HG03460 (cell line): ENCODE results near the gene ISL1.

Experiments
- ATAC-seq: cut with Tn5 transposase; IDR thresholded peaks from one replicate; pipeline ENCODE4 v1.9.1; 2021; ENCODE audit not compliant: unreplicated experiment

The ISL1 gene

DNA sequence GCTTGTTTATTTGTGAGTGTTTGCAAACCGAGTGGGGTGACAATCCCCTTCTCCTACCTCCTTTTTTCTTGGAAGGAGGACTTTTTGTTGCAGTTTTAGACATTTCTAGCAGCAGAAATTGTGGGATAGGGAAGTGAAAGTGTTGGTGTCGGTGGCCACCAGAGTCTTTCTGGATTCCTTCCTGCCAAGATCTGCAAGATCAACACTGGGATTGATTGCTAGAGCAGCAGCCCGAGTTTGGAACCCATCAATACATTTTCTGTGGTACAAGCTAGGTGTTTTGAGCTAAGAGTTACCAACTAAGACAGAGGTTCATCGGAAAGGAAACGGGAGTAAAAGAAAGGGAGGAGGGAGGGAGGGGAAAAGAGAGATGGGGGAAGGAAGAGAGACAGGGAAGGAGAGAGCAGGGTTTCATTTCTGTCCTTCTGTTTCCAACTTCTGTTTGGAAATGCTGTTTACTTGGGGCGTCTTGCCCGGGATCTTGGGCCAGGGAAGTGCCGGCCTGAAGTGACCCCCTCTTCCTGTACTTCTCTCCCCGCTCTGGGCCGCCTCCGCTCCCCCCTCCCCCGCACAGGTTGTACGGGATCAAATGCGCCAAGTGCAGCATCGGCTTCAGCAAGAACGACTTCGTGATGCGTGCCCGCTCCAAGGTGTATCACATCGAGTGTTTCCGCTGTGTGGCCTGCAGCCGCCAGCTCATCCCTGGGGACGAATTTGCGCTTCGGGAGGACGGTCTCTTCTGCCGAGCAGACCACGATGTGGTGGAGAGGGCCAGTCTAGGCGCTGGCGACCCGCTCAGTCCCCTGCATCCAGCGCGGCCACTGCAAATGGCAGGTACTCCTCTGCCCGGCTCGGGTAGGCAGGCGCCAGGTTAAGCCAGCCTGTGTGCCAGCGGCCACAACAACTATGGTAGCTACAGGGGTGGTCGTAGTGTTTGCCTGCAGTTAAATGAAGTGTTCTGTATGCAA lies 4.0 kb downstream of the ISL1 start:
- no peak for ATAC-seq

DNA sequence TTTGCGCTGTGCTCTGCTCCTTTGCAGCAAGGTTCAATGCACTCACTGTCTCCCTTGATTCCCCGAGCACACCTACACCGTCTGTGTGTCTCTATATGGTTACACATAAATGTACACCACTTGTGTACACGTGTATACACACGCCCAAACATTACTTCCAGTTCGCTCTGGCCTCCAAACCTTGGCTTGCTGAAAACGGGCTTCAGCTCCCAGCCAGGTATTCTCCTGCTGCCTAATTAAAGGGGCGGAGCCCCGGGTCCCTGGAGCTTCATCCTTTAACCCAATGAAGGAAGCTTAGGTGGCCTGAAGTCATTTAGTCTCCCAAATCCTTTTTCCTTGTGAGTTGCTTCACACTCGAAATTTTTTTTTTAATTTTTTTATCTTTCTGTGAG lies 4.6 kb downstream of the ISL1 start:
- no peak for ATAC-seq

- ATAC-seq: no peak
Measured at GRCh38 chr5:51388488-51389287, 5.4 kb downstream of the ISL1 start.

GRCh38 chr5:51389288-51389576 lies 6.0 kb downstream of the ISL1 start:
- ATAC-seq: no peak

- no peak for ATAC-seq
Measured at GRCh38 chr5:51389577-51390463, 6.6 kb downstream of the ISL1 start.

GRCh38 chr5:51391175-51391574 lies 7.9 kb downstream of the ISL1 start:
- ATAC-seq: no peak

- ATAC-seq: no peak
Measured at GRCh38 chr5:51392689-51393199, 9.5 kb downstream of the ISL1 start.

GRCh38 chr5:51394609-51395008 lies 11.4 kb downstream of the ISL1 start:
- no peak for ATAC-seq

DNA sequence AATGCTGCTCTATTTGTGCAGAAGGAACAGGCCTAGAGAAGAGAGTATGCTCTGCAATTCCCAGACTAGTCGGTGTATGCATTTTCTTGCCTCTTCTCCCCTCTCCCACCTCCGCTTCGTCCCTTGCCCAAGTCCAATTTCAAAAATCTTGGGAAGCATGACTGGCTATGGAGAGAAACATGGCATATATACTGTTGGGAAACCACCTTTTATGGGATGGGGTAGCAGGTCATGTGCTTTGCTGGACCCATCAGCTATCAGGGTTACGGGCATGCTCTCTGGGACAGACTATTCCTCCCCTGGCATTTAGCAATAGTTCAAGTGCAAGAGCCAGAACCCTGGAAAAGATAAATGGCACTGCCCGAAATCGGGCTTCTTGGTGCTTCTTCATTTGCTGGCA lies 12.0 kb downstream of the ISL1 start:
- ATAC-seq: no peak

DNA sequence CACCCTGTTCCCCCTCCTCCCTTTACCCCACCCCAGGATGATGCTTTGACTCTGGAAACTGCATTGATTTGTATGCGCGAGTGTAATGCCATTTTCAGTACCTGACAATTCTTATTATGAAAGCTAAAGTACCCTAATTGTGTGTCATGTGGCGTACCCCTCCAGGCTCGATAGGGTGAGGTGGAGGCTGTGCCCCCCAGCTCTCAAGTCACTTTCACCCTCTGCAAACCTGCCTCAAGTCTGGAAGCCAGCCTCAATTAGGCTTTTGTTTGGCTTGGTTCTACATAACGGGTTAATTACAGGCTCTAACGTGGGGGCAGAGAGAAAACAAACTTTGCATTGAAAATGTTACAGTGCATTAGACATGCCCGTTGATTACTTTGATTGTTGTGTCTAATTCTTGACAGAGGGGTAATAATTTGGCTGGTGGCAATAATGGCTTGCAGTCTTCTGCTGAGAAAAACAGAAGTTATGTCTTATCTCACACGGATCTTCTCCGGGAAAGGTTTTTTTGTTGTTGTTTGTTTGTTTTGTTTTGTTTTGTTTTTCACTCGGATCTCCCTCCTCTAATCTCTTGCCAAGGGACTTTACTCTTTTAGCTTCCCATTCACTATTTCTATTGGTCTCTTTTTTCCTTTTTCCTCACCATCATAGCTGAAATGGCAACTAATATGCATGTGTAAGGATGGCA lies 12.6 kb downstream of the ISL1 start:
- no peak for ATAC-seq

GRCh38 chr5:51396797-51397196 lies 13.5 kb downstream of the ISL1 start:
- no peak for ATAC-seq

DNA sequence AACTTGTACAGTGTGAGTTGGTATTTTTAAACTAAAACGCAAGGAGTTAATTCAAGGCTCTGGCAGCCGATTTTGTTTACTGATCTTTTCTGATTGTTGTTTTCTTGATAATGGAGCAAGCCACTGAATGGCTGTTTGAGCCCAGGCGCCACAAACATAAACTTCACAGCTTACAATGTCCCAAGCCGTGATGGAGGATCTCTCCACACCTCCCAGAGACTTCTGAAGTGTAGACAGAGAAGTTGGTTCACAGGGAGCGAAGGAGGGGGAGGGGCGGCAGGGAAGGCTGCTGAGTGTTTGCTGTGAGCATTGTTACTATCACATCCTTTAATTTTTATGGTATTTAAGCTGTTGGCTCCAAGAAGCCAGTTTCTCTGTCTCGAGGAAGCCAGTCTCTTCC lies 14.7 kb downstream of the ISL1 start:
- no peak for ATAC-seq

GRCh38 chr5:51398875-51399642 lies 15.8 kb downstream of the ISL1 start:
- ATAC-seq: no peak

DNA sequence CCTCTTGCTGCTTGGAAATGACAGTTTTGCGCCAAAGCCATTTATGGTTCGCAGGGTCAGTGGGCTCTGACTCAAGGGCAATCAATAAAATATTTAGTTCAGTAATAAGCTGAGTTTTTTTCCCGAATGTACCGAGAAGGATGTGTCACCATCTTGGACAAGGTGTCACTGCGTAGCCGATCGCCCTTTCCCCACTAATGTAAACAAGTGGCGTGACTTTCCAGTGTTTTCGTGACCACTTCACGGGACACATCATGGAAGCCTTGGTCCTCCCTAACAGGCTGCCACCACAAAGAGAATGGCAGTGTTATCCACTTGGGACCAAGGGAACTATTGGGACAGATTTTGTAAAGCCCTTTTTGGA lies 16.4 kb downstream of the ISL1 start:
- ATAC-seq: no peak

DNA sequence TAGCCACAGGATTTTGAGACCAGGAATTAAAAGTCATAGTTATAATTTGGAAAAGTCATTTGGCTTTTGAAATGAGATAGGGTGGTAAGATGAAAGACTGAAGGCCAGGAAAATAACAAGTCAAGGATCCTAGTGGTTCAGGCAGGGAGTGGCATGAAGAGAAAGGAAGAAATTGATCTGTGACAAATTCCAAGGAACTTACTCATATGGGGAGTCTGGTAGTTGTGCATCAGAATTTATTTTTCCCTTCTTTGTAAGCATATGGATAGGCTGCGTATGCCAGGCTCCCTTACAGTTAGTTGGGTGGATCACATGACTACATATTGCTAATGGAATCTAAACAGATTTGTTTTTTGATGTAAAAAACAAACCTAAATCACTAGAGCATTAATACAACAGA lies 21.0 kb downstream of the ISL1 start:
- ATAC-seq: no peak

GRCh38 chr5:51411921-51412325 lies 28.7 kb downstream of the ISL1 start:
- ATAC-seq: no peak

DNA sequence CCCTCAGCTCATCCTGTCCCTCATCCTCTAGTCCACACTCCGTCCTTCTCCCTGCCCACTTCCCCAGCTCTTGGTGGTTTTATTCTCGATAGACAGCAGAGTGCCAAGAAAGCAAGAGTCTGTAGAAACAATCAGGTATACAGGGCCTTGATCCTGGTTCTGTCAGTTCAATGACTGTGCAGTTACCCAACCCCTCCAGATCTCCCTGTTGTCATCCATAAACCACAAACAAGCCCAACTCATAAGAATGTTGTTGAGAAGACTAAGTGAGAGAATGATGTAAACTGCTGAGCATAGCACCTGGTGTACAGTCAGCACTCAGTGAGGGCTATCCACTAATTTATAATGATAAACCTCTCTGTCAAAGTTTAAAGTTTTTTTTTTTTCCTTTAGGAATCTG lies 31.3 kb downstream of the ISL1 start:
- no peak for ATAC-seq

DNA sequence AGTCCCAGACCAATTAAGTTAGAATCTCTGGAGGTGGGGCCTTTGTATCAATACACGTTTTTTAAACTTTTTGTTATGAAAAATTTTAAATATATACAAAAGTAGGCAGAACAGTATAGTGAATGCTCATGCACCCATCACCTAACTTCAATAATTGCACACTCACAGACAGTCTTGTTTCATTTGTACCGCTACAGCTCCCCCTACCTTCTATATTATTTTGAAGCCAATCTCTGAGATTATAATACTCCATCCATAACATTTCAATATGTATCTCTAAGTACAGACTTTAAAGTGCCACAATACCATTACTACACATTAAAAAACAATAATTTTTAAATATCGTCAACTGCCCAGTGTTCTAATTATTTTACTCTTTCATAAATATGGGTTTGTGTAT lies 32.9 kb downstream of the ISL1 start:
- ATAC-seq: no peak

- ATAC-seq: no peak
Measured at GRCh38 chr5:51433052-51433710, 49.9 kb downstream of the ISL1 start.
